H1 (cell line): ENCODE data around the gene PLXNA4. TPM values are rescaled to one million over a fixed set of nuclear protein-coding genes. Genes with fewer than 3 reads are reported as not detected.

Experiments
- CTCF ChIA-PET: fragments of 300-600 bp; sonication (Branson Sonifier 250); formaldehyde crosslinking; loops from one replicate; lab custom pipeline; 2021; ENCODE audit not compliant: partially characterized antibody; lab: Charles Lee
- POLR2A ChIA-PET: fragments of 300-600 bp; sonication (Branson Sonifier 250); formaldehyde crosslinking; loops from one replicate; lab custom pipeline; 2021; ENCODE audit warnings: inconsistent platforms; ENCODE audit not compliant: partially characterized antibody; lab: Charles Lee
- DNase-seq, 2 experiments: peaks; one replicate each; pipeline versions ENCODE4 v3.0.0 to v3.0.0-alpha.2; 2010 to 2022; ENCODE audit warnings: low spot score in 2 of 2, low read depth in 1 of 2, mixed read lengths in 1 of 2
- FAIRE-seq: peaks from 2 replicates; lab custom pipeline; 2011; peaks lifted over from hg19 to GRCh38; lab: Jason Lieb, UNC
- H2AFZ ChIP-seq: 2 replicates; pipeline ENCODE4 v1.8.1; 2012; ENCODE audit warnings: low read length, inconsistent platforms
- H2AK5ac ChIP-seq: 2 replicates; pipeline ENCODE4 v1.6.1; 2013; ENCODE audit warnings: low read depth, low read length
- H2BK120ac ChIP-seq: replicated peaks from 2 replicates; pipeline ENCODE3; 2013; ENCODE audit warnings: low read depth, low read length, inconsistent platforms
- H2BK12ac ChIP-seq: 2 replicates; pipeline ENCODE4 v1.6.1; 2013; ENCODE audit warnings: low read depth, low read length
- H2BK15ac ChIP-seq: 2 replicates; pipeline ENCODE4 v1.6.1; 2013; ENCODE audit warnings: low read length
- H2BK20ac ChIP-seq: 2 replicates; pipeline ENCODE4 v1.6.1; 2013; ENCODE audit warnings: low read length
- H2BK5ac ChIP-seq: 2 replicates; pipeline ENCODE4 v1.6.1; 2013; ENCODE audit warnings: low read depth, low read length
- H3K14ac ChIP-seq: 2 replicates; pipeline ENCODE4 v1.6.1; 2013; ENCODE audit warnings: inconsistent platforms; ENCODE audit not compliant: insufficient read length
- H3K18ac ChIP-seq: 2 replicates; pipeline ENCODE4 v1.6.1; 2013; ENCODE audit warnings: low read length; ENCODE audit errors: extremely low read depth
- H3K23ac ChIP-seq: 2 replicates; pipeline ENCODE4 v1.6.1; 2013; ENCODE audit warnings: inconsistent platforms; ENCODE audit not compliant: insufficient read length
- H3K23me2 ChIP-seq: 2 replicates; pipeline ENCODE4 v1.6.1; 2013; ENCODE audit warnings: low read depth, low read length
- H3K27ac ChIP-seq: 2 replicates; pipeline ENCODE4 v1.6.1; 2011; ENCODE audit warnings: low read depth, low read length, inconsistent platforms
- H3K27me3 ChIP-seq, 4 experiments: replicated peaks in 1 of 4; 1 replicate in 1 of 4; 2 replicates in 3 of 4; pipeline versions ENCODE4 v1.6.1 to v1.8.1; 2011 to 2013; ENCODE audit warnings: low read length in 3 of 4, mild to moderate bottlenecking in 3 of 4, inconsistent platforms in 2 of 4, mixed read lengths in 2 of 4, moderate library complexity in 1 of 4; ENCODE audit not compliant: control insufficient read depth in 3 of 4, insufficient read depth in 3 of 4; ENCODE audit errors: extremely low read depth in 1 of 4
- H3K36me3 ChIP-seq, 4 experiments: 2 replicates each; pipeline versions ENCODE4 v1.6.1 to v1.8.1; 2011 to 2013; ENCODE audit warnings: mild to moderate bottlenecking in 4 of 4, low read length in 3 of 4, moderate library complexity in 2 of 4, control low read depth in 1 of 4, inconsistent platforms in 1 of 4; ENCODE audit not compliant: insufficient read depth in 4 of 4, control insufficient read depth in 2 of 4
- H3K4ac ChIP-seq: replicated peaks from 2 replicates; pipeline ENCODE3; 2013; ENCODE audit warnings: low read length, low read depth, mixed read lengths, inconsistent platforms; ENCODE audit not compliant: insufficient read length
- H3K4me1 ChIP-seq, 4 experiments: replicated peaks in 1 of 4; 1 replicate in 1 of 4; 2 replicates in 3 of 4; pipeline versions ENCODE4 v1.6.1 to v1.8.1; 2011 to 2013; ENCODE audit warnings: low read length in 3 of 4, inconsistent platforms in 2 of 4, mixed read lengths in 1 of 4; ENCODE audit not compliant: insufficient read depth in 4 of 4, control insufficient read depth in 3 of 4
- H3K4me2 ChIP-seq, 2 experiments: 2 replicates each; pipeline versions ENCODE4 v1.6.1 to v1.8.1; 2011 to 2013; ENCODE audit warnings: low read depth in 2 of 2, low read length in 2 of 2, control low read depth in 1 of 2, inconsistent platforms in 1 of 2, mild to moderate bottlenecking in 1 of 2; ENCODE audit not compliant: insufficient read depth in 1 of 2
- H3K4me3 ChIP-seq, 4 experiments: fragments of 200-600, 300-600 bp in 1 of 4; sonication (generic), shearing (Covaris generic), sonication (Bioruptor Twin) in 1 of 4; 2 replicates each; pipeline versions ENCODE4 v1.5.1 to v1.8.1; 2011 to 2016; ENCODE audit warnings: low read length in 4 of 4, low read depth in 3 of 4, control low read depth in 2 of 4, inconsistent platforms in 2 of 4, mild to moderate bottlenecking in 2 of 4, mixed read lengths in 1 of 4, moderate library complexity in 1 of 4; ENCODE audit not compliant: insufficient read depth in 2 of 4; ENCODE audit errors: extremely low read depth in 1 of 4
- H3K56ac ChIP-seq: replicated peaks from 2 replicates; pipeline ENCODE3; 2013; ENCODE audit warnings: low read depth, mild to moderate bottlenecking, mixed read lengths, low read length, inconsistent platforms; ENCODE audit not compliant: insufficient read length
- H3K79me1 ChIP-seq: 2 replicates; pipeline ENCODE4 v1.6.1; 2013; ENCODE audit warnings: low read depth, low read length, control low read depth
- H3K79me2 ChIP-seq, 2 experiments: 2 replicates each; pipeline versions ENCODE4 v1.6.1 to v1.8.1; 2012 to 2013; ENCODE audit warnings: low read length in 2 of 2, mild to moderate bottlenecking in 2 of 2, inconsistent platforms in 1 of 2; ENCODE audit not compliant: insufficient read depth in 2 of 2, control insufficient read depth in 1 of 2
- H3K9ac ChIP-seq, 4 experiments: replicated peaks in 1 of 4; 1 replicate in 1 of 4; 2 replicates in 3 of 4; pipeline versions ENCODE4 v1.6.1 to v1.8.1; 2011 to 2013; ENCODE audit warnings: low read depth in 3 of 4, low read length in 3 of 4, control low read depth in 2 of 4, mild to moderate bottlenecking in 2 of 4, moderate library complexity in 2 of 4, inconsistent platforms in 1 of 4; ENCODE audit errors: extremely low read depth in 1 of 4
- H3K9me3 ChIP-seq, 2 experiments: 2 replicates each; pipeline versions ENCODE4 v1.6.1 to v1.8.1; 2012 to 2013; ENCODE audit warnings: mild to moderate bottlenecking in 2 of 2, moderate library complexity in 2 of 2, control low read depth in 1 of 2, inconsistent platforms in 1 of 2, low read depth in 1 of 2, low read length in 1 of 2, mixed read lengths in 1 of 2; ENCODE audit not compliant: insufficient read depth in 2 of 2
- H4K20me1 ChIP-seq, 2 experiments: replicated peaks in 1 of 2; 2 replicates each; pipeline versions ENCODE3 to v1.8.1; 2011 to 2013; ENCODE audit warnings: inconsistent platforms in 2 of 2, low read length in 2 of 2, mild to moderate bottlenecking in 1 of 2; ENCODE audit not compliant: insufficient read depth in 2 of 2, control insufficient read depth in 1 of 2
- H4K5ac ChIP-seq: 2 replicates; pipeline ENCODE4 v1.6.1; 2013; ENCODE audit warnings: low read length, low read depth, mixed read lengths, inconsistent platforms; ENCODE audit not compliant: insufficient read length
- H4K8ac ChIP-seq: 2 replicates; pipeline ENCODE4 v1.8.0; 2013; ENCODE audit warnings: mild to moderate bottlenecking, moderate library complexity, low read length, inconsistent platforms; ENCODE audit not compliant: insufficient read depth; ENCODE audit errors: extremely low read depth
- H4K91ac ChIP-seq: replicated peaks from 2 replicates; pipeline ENCODE3; 2013; ENCODE audit warnings: low read length, mixed read lengths, inconsistent platforms; ENCODE audit not compliant: insufficient read length
- ATF3 ChIP-seq: IDR thresholded peaks from 2 replicates; pipeline ENCODE4 v1.6.1; 2011; ENCODE audit warnings: low read depth, mild to moderate bottlenecking, low read length; ENCODE audit not compliant: insufficient read depth
- BACH1 ChIP-seq: IDR thresholded peaks from 2 replicates; pipeline ENCODE4 v1.6.1; 2012; ENCODE audit warnings: low read length, improper control_type of control experiment
- CREB1 ChIP-seq: IDR thresholded peaks from 2 replicates; pipeline ENCODE4 v1.6.1; 2012; ENCODE audit warnings: inconsistent platforms
- CTBP2 ChIP-seq: IDR thresholded peaks from 2 replicates; pipeline ENCODE4 v1.7.0; 2011; ENCODE audit warnings: borderline replicate concordance, mild to moderate bottlenecking, moderate library complexity, mixed read lengths, low read length; ENCODE audit not compliant: insufficient read depth, insufficient read length
- FOSL1 ChIP-seq: IDR thresholded peaks from 2 replicates; pipeline ENCODE4 v1.6.1; 2011; ENCODE audit warnings: mild to moderate bottlenecking, low read depth, low read length, moderate library complexity; ENCODE audit not compliant: insufficient read depth
- GABPA ChIP-seq: IDR thresholded peaks from 2 replicates; pipeline ENCODE4 v1.6.1; 2011; ENCODE audit warnings: mild to moderate bottlenecking, low read length, moderate library complexity, borderline replicate concordance; ENCODE audit not compliant: insufficient read depth
- JUND ChIP-seq: IDR thresholded peaks from 2 replicates; pipeline ENCODE4 v1.6.1; 2011; ENCODE audit warnings: mild to moderate bottlenecking, improper control_type of control experiment, low read length
- NRF1 ChIP-seq: IDR thresholded peaks from 2 replicates; pipeline ENCODE4 v1.6.1; 2011; ENCODE audit warnings: mild to moderate bottlenecking, low read depth, low read length, improper control_type of control experiment
- RFX5 ChIP-seq: IDR thresholded peaks from 2 replicates; pipeline ENCODE4 v1.6.1; 2011; ENCODE audit warnings: low read depth, low read length, improper control_type of control experiment, borderline replicate concordance
- SP2 ChIP-seq: IDR thresholded peaks from 2 replicates; pipeline ENCODE4 v1.6.1; 2012; ENCODE audit warnings: mild to moderate bottlenecking, low read length, inconsistent platforms
- SRF ChIP-seq: IDR thresholded peaks from 2 replicates; pipeline ENCODE4 v1.6.1; 2011; ENCODE audit warnings: mild to moderate bottlenecking, low read depth, low read length, moderate library complexity
- YY1 ChIP-seq: IDR thresholded peaks from 2 replicates; pipeline ENCODE4 v1.6.1; 2011; ENCODE audit warnings: low read depth, mild to moderate bottlenecking, low read length
- WGBS, 2 experiments: shearing (Covaris generic) in 1 of 2; methylation state at CpG; one replicate each; pipeline versions ENCODE4 v1.1.6 to v1.1.7; 2013 to 2015; ENCODE audit warnings: low lambda C conversion rate in 2 of 2, mixed read lengths in 2 of 2, inconsistent platforms in 1 of 2, low coverage in 1 of 2, missing lambda C conversion rate in 1 of 2; ENCODE audit not compliant: insufficient replicate concordance in 2 of 2, insufficient coverage in 1 of 2, insufficient read length in 1 of 2; ENCODE audit errors: extremely low coverage in 1 of 2, missing lambda C conversion rate in 1 of 2; 5-methylcytosine and 5-hydroxymethylcytosine counted together
- polyA plus RNA-seq, 7 experiments: library from polyadenylated mRNA; depleted of rRNA in 3 of 7; stranded (reverse) in 5 of 7; unstranded in 2 of 7; fragments of >200 nt in 5 of 7; fragments of 200-250 nt in 2 of 7; gene quantifications; 1 replicate in 5 of 7; 2 replicates in 1 of 7; 4 replicates in 1 of 7; pipeline versions ENCODE4 v1.2.1 to v1.2.3, GENCODE V29; 2011 to 2013; ENCODE audit warnings: missing spikeins in 2 of 7, mixed read lengths in 2 of 7
- total RNA-seq: library from RNA; stranded (reverse); fragmentation: NEBNext Ultra II Directional; extraction: Animal tissue kit (Norgen Biotek cat#: 25700); gene quantifications from 2 replicates; pipeline ENCODE4 v1.2.1, GENCODE V29; 2021
- TF ChIP-seq, protein P1 (sequence below): IDR thresholded peaks from 2 replicates; pipeline ENCODE4 v1.6.1; 2012; ENCODE audit warnings: inconsistent platforms

The PLXNA4 gene
- total and polyA plus RNA-seq, 2 of the 8 experiments (the other 6 are each of a cell fraction or from before 2014, with no cell fraction given): 0.76 to 0.79 TPM

- no peak overlapping the region for H4K91ac ChIP-seq
- peaks cover 0 to 6% (median 0%) of the 10 kb centered on the region in 4 experiments; a peak in 1 of 7 replicates for H3K4me1 ChIP-seq
- H3K27ac ChIP-seq: no peak overlapping the region
- no peak for DNase-seq
- no peak overlapping the region for H3K4ac ChIP-seq
- no peak overlapping the region for H4K8ac ChIP-seq
- no peak overlapping the region for H2AK5ac ChIP-seq
- no peaks in the 10 kb centered on the region for H4K20me1 ChIP-seq
- POLR2A ChIA-PET: no interaction called here
- no peaks in the 10 kb centered on the region for H3K36me3 ChIP-seq
- 88% methylated on average over 1 of the region's 1 CpG; no CpG with 5 or more reads in 1 of the 2 experiments for WGBS, 2 experiments
- H2BK120ac ChIP-seq: no peak overlapping the region
- 0 out of 2 replicates have a peak overlapping the region, but pooled peaks have one; percentile 46 for H2BK15ac ChIP-seq
- no peak overlapping the region for H3K4me3 ChIP-seq
- H3K23ac ChIP-seq: no peak overlapping the region
- no peak overlapping the region for H3K4me2 ChIP-seq
- H4K5ac ChIP-seq: no peak overlapping the region
- no peak overlapping the region for H3K18ac ChIP-seq
- no peak for FAIRE-seq
- CTCF ChIA-PET: interaction anchor here (0.9 to 1.5 kb wide), 4 partner anchors 15 to 170 kb away, joined by 3 read pairs; no protein-coding TSS in a partner anchor
- peaks cover 0 to 3% (median 0%) of the 10 kb centered on the region in 4 experiments; a peak in 2 of 7 replicates for H3K27me3 ChIP-seq
- H3K56ac ChIP-seq: no peak overlapping the region
- no peaks in the 10 kb centered on the region for H3K23me2 ChIP-seq
- H2BK5ac ChIP-seq: no peak overlapping the region
- H3K79me1 ChIP-seq: no peaks in the 10 kb centered on the region
- H2BK12ac ChIP-seq: no peak overlapping the region
- H3K79me2 ChIP-seq: no peaks in the 10 kb centered on the region
- H3K9me3 ChIP-seq: no peaks in the 10 kb centered on the region
- no peak for TF ChIP-seq GABPA
- no peak for TF ChIP-seq JUND
- TF ChIP-seq NRF1: no peak
- no peak for TF ChIP-seq BACH1
- TF ChIP-seq SP2: no peak
- TF ChIP-seq YY1: no peak
- TF ChIP-seq CTBP2: no peak
- TF ChIP-seq FOSL1: no peak
- no peak for TF ChIP-seq SRF
- TF ChIP-seq CREB1: no peak
- TF ChIP-seq RFX5: no peak
- TF ChIP-seq ATF3: no peak
- TF ChIP-seq, protein P1, sequence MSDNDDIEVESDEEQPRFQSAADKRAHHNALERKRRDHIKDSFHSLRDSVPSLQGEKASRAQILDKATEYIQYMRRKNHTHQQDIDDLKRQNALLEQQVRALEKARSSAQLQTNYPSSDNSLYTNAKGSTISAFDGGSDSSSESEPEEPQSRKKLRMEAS: no peak
- no peak overlapping the region for H2AFZ ChIP-seq
- H3K14ac ChIP-seq: no peak overlapping the region
- H2BK20ac ChIP-seq: no peak overlapping the region
- no peak overlapping the region for H3K9ac ChIP-seq
Measured at GRCh38 chr7:132080467-132080866, 495.8 kb downstream of the PLXNA4 start.
